ENCODE measurements around the gene RPIA.
"Not testable (repeated sequence)": the region's sequence is repeated elsewhere in the genome, so short reads cannot be mapped to it uniquely, and the experiment has no call there.

Gene RPIA

DNA sequence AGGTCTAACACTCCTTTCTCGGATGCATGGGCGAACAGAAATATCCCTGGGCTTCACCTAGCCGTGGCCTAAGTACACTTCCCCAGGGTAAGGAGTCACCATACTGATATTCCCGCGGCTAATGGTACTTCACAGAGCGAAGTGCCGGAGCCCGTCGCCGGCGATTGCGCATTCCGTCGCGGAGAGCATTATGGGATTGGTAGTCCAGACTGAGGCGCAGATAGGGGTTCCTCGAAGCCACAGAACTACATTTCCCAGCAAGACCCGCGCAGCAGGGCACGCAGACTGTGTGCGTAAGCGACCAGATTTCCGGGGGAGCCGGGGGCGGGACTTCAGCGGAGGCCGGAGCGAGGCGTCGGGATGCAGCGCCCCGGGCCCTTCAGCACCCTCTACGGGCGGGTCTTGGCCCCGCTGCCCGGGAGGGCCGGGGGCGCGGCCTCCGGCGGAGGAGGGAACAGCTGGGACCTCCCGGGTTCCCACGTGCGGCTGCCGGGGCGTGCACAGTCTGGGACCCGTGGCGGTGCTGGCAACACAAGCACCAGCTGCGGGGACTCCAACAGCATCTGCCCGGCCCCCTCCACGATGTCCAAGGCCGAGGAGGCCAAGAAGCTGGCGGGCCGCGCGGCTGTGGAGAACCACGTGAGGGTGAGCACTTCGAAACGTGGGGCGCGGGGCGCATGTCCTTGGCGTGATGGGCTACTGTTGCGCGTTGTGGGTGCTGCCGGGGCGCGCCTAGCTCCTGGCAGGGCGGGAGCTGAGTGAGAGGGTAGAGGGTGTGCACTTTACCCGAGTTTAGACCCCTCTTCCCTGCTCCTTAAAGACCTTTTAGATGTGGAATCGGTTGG lies at the start of gene RPIA:
TSS of gene RPIA (plus strand) at position 335 of the 845 bp plus-strand sequence. CDS start at position 361, 26 bp downstream.
- no peak for DNase-seq

DNA sequence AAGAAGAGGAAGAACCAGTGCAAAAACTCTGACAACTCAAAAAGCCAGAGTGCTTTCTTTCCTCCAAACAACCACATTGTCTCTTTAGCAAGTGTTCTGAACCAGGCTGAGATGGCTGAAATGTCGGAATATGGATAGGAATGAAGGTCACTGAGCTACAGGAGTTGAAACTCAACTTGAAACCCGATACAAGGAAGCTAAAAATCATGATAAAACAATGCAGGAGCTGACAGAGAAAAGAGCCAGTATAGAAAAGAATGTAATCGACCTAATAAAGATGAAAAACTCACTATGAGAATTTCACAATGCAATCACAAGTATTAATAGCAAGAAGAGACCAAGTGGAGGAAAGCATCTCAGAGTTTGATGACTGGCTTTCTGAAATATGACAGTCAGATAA lies 49.2 kb upstream of the RPIA start:
- DNase-seq = no peak

DNA sequence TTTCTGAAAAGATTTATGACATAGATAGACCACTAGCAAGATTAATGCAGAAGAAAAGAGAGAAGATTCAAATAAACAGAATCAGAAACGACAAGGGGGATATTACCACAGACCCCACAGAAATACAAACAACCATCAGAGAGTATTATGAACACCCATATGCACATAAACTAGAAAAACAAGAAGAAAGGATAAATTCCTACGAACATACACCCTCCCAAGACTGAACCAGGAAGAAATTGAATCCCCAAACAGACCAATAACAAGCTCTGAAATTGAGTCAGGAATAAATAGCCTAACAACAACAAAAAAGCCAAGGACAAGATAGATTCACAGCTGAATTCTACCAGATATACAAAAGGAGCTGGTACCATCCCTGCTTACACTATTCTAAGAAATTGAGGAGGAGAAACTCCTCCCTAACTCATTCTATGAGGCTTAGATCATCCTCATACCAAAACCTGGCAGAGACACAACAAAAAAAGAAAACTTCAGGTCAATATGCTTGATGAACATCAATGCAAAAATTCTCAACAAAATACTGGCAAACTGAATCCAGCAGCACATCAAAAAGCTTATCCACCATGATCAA lies 46.1 kb upstream of the RPIA start:
- DNase-seq = not testable (repeated sequence)

DNA sequence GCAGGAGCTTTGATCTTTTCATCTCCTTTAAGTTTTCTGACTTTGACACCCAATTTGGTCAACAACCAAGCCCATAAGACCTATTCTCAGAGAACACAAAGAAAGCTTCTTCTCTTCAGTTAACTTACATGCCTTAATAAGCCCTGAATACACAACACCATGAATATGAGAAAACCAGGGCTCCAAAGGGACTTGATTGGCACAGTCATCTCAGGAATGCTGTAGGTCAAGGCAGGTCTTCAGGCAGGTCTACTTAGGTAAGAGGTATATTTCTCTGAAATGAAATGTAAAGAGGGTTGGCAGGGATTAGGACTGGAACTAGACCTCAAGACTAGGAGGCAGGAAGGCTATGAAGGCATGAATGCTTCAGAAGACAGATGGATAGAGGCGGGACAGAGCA lies 39.8 kb upstream of the RPIA start:
- no peak for DNase-seq

DNA sequence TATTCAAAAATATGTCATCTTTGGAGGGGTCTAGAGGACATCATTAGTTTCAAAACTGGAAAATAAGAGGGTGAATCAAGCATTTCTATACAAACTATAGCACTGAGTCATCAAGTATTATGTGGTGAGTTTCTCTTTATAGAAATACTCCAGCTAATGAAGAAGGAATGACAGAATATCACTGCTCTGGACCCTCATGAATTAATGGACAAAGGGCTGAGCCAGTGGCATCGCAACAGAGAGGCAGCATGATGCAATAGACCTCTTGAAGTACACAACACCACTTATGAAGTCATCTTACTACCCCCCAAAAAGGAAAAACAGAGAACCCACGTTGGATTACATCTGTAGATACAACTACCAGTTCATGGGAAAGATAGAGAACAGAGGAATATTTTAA lies 36.8 kb upstream of the RPIA start:
- no peak for DNase-seq

DNA sequence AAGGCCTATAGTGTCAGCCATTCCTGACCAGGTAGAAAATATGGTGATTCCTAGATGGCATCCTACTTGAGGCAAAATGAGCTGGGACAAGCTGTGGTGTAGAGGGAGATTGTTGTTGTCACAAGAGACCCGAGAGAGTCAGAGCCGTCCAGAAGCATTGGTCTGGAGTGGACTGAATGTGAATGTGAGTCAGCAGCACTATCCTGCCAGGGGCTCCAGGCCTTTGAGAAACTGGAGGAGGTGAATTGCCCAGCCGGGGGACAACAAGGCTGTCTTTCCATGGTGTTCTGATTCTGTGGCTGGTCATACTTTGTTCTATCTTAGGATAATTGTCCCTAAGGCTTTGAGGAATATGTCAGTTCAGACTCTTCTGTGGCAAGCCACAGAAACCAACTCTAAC lies 34.8 kb upstream of the RPIA start:
- no peak for DNase-seq

DNA sequence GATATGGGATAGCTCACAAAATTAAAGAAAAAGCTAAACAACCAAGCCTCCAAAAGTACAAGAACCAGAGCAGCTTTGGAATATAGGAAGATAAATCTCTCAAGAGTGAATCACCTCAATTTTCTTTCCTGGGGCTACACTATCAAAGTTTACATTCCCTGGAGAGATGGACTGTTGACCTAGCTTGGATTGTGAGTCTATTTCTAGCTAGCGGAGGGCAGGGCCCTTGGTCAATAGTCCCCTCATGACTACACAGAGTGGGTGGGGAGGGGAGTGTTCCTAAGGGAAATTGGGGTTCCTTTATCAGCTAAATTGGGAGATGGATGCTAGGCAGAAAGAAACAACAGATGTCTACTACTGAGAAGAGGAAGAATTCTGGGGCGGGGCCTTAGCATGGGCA lies 34.3 kb upstream of the RPIA start:
- DNase-seq = no peak

DNA sequence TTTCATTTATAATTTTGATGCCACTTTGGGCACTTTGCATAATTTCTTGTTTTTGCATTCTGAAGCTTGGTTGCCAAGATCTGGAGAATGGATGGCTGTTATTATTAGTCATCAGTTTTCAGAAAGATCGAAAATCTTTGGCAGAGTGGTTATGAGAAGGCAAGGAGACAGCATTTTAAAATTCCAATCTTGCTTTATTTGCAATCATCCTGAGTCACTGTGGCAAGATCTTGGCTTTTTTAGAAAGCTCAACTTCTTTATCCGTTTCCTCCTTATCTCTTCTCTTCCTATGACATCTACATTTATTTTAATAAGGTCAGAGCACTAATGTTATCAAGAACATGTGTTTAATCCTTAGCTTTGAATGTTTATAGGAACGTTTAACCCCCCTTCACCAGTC lies 33.1 kb upstream of the RPIA start:
- DNase-seq = no peak

DNA sequence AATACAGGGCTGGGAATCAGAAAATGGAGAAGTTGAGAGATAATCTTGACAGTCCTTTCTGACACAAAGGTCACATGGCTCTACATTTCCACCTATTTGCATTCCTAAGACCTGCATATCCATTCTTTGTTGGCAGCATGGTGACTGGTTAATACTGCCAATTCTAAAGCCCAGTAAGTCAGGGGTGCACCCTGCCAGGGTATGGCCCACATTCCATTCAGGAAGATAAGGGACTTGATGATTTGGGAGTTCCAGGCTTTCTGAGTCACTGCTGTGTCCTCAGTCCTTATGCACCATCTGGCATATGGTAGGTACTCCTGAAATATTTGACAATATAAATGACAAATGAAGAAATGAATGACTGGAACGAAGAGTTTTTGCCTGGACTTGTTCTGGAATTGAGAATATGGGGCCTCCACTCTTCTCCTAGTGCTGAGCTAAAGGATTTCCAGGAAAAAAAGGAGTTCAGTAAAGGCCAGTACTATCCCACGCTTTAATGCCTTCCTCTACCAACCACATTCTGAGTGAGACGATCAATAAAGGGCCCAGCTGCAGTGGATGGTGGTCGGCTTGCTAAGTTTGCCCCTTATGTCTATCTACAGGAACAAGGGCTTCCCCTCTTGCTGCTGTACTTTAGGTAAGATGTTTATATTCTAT lies 32.5 kb upstream of the RPIA start:
- no peak for DNase-seq

DNA sequence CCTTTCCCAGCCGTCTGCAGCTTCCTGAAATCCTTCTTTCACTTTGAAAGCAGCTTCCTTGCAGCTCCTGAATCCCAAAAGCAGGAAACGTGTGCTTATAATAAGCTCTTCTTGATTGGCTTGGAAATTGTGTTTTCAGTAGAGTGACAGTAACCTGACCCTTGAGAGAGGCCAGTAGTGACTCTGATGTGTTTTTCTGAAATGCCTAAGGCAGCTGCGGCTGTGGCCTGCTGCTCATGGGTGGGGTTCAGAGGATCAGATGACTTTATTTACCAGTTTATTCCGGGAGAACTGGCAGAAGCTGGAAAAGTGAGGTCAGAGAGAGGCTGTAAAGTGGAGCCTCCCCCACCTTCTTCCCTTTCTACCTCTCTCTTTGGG lies 31.9 kb upstream of the RPIA start:
- no peak for DNase-seq

DNA sequence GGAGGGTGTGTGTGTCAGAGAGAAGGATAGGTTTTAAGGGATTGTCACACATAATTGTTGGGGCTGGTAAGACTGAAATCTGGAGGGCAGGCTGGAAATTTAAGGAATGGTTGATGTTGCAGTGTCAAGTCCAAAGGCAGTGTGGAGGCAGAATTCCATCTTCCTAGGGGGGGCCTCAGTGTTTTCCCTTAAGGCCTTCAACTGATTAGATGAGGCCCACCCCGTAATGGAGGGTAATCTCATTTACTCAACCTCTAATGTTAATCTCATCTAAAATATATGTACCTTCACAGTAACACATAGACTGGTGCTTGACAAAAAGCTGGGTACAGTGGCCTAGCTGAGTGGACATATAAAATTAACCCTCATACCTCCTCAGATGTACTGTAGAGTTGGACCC lies 30.9 kb upstream of the RPIA start:
- DNase-seq = no peak

DNA sequence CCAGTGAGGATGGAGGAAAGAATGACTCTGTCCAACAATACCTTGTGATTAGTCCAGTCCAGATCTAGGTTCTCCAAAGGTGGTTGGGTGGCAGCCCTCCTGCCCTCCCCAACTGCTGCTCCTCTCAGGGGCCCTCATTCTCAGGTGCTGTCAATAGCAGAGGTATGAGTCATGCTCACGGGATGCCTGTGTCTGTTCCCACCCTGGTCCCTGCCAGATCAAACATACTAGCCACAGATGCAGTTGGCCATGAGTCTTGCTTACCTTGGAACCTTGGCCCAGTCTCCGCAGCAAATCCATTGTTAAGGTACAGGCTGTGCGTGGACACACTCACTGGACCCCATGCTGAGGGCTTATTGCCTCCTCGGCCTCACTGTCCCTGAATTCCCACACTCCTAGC lies 24.9 kb upstream of the RPIA start:
- no peak for DNase-seq

DNA sequence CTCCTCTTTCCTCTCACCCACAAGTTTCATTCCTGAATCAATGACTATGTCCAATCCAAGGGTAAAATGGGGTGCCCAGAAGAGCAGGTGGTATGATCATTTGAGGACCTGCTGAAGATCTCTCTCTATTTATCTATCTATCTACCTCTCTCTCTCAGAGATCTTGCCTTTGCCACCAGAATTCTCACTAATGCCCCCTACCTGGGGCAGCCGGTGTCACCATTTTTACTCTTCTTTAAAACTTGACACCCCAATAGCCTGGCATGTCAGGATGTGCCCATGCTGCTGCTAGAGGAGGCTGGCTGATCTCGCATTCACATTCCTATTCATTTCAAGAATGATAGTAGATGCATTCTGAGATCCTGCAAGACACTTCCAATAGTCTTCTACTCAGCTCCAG lies 24.3 kb upstream of the RPIA start:
- no peak for DNase-seq

DNA sequence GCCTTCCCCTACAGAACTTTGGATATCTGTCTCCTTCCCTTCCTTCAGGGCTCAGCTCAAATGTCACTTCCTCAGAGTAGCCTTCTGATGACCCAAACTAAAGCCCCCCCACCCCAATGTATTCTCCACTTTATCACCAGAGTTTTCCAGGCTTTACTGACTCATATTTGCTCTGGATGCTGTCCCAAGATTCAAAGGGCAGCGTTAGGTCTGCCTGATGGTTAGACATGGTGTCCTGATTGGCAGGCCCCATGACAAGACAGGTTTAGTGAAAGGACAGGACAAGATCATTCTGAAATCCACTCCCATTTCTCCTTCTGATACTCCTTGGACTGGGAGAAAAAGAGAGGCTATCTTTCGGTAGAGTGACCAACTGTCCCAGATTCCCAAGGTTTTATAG lies 22.6 kb upstream of the RPIA start:
- DNase-seq = no peak

DNA sequence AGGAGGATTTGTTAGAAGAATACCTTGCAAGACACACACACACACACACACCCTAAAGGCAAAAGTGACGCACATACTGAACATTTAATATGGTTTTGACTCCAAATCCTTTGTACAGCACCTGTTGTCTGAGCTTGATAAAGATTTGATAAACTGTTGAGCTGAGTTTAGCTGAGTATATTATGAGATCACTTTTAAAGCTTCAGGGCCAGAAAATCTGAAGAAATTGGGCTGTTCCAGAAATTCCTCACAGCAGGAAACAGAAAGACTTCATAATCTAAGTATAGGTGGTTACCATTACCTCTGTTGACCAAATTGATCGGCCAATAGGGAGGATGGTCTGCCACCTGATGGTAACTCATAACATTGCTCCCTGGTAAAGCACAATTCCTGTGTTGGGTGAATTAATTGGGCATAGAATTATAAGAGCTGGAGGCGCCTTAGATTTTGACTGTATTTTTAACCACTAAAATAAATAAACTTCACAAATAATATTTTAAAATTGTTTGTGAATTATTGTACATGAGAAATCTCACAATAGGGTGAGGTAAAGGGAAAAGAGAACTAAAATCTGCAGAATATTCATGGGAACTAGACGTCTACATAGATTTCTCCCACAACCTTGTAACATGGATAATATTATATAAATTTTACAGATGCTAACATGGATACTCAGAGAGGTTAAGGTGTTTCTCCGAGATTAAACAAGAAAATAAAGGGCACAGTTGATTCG lies 21.8 kb upstream of the RPIA start:
- no peak for DNase-seq

DNA sequence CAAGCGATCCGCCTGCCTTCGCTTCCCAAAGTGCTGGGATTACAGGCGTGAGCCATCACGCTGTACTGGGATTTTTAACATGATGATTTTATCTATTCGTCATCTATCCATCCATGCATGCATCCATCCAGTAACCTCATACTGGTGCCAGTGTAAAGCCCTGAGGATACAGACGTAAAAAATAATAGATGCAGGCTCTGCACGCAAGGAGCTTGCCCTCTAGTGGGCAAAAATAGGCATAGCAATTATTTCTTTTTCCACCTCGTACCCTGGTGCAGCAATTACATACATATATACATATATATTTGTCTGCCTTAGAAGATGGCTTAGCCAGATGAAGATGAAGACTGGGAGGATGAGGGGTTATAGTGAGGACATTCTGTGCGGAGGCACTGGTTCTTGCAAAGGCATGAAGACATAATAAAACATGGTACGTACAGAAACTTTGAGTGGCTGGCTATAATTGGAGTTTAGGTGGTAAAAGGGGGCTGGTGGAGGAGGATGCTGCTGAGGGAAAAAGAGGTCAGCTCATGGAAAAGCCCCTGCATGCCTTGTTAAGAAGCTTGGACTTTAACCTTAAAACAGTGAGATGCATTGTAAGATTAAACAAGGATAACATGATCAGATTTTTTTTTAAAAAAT lies 19.6 kb upstream of the RPIA start:
- no peak for DNase-seq

DNA sequence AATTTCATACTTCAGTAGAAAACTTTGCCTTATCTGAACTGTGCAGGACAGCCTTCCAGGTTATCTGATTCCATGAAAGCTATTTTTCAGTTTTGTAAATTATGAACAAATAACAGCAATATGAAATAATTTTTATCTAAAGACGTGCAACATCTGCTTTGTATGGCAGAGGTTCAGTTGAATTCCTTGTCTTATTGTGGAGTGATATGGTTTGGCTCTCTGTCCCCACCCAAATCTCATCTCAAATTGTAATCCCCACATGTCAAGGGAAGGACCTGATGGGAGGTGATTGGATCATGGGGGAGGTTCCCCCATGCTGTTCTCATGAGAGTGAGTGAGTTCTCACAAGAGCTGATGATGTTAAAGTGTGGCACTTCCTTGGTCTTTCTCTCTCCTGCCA lies 18.1 kb upstream of the RPIA start:
- no peak for DNase-seq

DNA sequence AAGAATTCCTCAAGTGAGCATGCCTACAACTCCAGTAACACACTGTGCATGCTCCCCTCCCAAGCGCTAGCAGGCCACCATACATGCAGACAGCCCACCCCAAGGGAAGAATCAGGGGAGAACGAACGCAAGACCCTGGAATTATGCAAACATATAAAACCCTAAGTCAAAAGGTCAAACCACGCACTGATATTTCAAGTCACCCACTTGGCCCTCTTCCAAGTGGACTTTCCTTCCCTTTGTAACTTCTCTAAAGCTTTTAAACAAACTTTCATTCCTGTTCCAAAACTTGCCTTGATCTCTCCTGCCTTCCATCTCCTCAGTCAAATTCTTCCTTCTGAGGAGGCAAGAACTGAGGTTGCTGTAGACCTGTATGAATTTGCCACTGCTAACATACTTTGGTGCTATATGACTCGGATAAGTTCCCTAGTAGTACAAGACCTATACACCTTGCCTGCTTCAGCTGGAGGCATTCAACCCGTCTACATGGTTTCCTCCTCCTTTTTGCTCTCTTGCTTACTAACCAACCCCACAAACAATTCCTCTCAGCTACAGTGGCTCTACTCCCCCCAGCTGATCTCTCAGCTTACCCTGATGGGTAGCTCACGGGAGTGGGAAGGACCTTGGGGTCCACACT lies 11.1 kb upstream of the RPIA start:
- DNase-seq = no peak

DNA sequence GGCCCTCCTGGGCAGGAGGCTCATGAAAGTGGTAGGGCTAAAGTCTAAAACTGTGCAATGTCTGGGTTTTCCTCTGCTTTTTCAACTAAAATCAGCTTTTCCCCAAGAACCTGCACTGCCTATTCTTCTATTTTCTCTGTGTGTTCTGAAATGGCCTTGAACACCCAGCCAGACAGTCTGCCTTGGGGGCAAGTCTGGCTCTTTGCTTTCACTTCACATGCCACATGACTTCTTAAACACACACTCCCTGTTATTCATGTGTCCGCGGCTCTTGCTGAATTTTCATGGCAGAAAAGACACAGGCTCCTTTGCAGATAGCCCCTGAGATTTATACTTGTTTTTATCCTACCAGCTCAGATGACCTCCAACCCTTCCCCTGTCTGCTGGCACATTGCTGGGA lies 10.6 kb upstream of the RPIA start:
- no peak for DNase-seq

DNA sequence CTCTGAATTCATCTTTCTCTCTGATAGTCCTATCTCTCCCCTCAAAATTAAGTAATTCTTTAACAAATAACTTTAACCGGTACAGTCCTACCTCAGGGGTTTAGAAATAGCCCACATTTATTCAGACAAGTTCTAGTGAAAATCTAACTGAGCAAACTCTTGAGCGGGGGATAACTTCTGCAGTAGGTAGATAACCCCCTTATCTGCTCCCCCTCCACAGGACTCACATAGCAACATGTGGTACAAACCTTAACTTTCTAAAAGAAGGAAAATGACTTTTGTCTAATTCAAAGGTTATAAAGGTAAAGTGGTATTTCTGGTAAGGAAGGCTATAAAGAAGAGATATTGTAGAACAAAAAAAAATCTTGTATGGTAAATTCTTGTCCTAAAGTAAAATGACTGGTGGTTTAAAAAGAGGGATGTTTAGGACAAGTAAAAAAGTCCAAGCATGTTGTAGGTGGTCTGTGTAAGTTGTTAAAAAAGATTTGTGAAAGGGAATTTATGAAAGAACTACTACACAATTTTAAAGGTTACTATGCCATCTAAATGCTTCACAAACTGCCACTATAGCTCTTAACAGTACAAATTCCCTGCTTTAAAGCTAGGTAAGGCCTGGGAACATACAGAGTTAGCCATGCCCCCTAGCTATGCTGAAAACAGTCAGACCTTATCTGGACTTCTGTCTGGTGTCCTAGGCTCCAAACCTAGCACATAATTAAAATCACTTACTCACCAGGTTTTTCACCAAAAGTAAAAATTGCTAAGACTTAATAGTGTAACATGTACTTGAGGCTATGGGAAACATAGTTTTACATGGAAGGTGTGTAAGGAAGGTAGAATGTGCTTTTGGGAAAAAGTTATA lies 8.1 kb upstream of the RPIA start:
- no peak for DNase-seq

DNA sequence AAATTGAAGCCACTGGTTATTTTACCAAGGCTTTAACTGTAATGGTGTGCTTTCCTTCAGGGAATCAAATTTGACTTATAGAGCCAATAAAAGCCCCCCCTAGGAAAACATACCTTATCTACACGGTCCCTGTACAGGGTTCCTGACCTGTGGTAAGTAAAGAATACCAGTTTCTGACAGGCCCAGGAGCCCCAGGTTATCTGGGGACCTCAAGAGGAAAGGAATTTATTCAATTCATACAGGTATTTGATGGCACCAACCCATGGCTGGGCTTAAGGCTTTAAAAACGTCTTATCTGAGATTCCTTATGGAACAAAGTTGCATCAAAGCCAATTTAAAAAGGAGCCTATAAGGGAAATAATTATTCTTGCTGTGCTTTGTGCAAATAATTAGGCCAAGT lies 7.0 kb upstream of the RPIA start:
- DNase-seq = no peak

DNA sequence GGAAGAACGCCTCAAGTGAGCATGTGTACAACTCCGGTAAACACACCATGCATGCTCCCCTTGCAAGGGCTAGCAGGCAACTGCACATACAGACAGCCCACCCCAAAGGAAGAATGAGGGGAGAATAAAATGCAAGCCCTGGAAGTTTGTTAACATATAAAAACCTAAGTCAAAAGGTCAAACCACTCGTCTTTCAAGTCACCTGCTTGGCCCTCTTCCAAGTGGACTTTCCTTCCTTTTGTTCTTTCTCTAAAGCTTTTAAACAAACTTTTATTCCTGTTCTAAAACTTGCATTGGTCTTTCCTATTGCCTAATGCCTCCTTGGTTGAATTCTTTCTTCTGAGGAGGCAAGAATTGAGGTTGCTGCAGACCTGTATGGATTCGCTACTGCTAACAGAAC lies 5.2 kb upstream of the RPIA start:
- no peak for DNase-seq

Data from cortex of kidney (tissue), 1 donor.